Measurements from ENCODE around the gene WDR26. TPM values are rescaled to one million over a fixed set of nuclear protein-coding genes. Genes with fewer than 3 reads are reported as not detected.

The WDR26 gene
- total and polyA plus RNA-seq, 9 of the 15 experiments (the other 6 are each of a cell fraction or from before 2014, with no cell fraction given) = 11.5 to 66.0 (median 39.8) TPM

DNA sequence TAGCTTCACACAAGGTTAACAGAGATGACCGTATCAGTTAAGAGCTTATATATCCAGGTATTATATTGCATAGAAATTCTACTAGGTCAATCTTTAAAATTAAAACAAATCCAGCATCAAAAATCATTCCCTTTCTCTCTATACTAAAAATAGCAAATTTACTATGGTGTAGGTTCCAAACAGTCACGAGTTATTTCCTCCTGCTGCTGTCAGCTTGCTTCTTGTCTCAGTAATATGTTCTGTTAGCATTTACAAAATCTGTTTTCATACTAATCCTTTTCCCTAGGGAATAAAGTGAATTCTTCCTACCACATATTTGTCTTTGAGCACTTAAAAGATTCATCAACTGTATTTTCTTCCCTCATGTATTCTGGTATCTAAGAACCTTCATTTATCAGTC, 2.5 kb downstream of the WDR26 start:
- CTCF ChIA-PET (ENCODE audit: low intra/inter-chr PET ratio) = no interaction called here
- FAIRE-seq = no peak
- BruUV-seq (replicated peaks) = TSS peak; percentile 40

More for the DNA sequence above, 2.5 kb downstream of the WDR26 start:
- in situ Hi-C loops (cut with MboI) (no loop called here), intact Hi-C loops (cut with micrococcal nuclease) (loop anchor here (2.0 kb wide), 1 partner anchor 25 kb away; no protein-coding TSS in a partner anchor)
- TF ChIP-seq ZNF586 (CRISPR knock-in tag; conservative IDR thresholded peaks at IDR 0.05) (no peak), NFIX (CRISPR knock-in tag; IDR thresholded peaks at IDR 0.05; ENCODE audit: low read depth) (no peak), BRF1 (IDR thresholded peaks at IDR 0.05; ENCODE audit: borderline replicate concordance, extremely low read depth, insufficient read length) (no peak), SMARCA5 (IDR thresholded peaks at IDR 0.05) (no peak), ZNF778 (CRISPR knock-in tag; IDR thresholded peaks at IDR 0.05) (no peak), ARID2 (IDR thresholded peaks at IDR 0.05) (no peak), NCOA1 (IDR thresholded peaks at IDR 0.05; ENCODE audit: low read depth) (no peak), FOXJ3 (CRISPR knock-in tag; IDR thresholded peaks at IDR 0.05) (no peak), TOE1 (IDR thresholded peaks at IDR 0.05; ENCODE audit: borderline replicate concordance) (0 out of 2 replicates have a peak, but pooled peaks have one; percentile 41), TOE1 (CRISPR knock-in tag; IDR thresholded peaks at IDR 0.05; ENCODE audit: borderline replicate concordance, low read depth) (no peak), RBFOX2 (IDR thresholded peaks at IDR 0.05; ENCODE audit: low read depth, low read length) (0 out of 2 replicates have a peak, but pooled peaks have one; percentile 22)
- TF ChIP-seq, protein P1, sequence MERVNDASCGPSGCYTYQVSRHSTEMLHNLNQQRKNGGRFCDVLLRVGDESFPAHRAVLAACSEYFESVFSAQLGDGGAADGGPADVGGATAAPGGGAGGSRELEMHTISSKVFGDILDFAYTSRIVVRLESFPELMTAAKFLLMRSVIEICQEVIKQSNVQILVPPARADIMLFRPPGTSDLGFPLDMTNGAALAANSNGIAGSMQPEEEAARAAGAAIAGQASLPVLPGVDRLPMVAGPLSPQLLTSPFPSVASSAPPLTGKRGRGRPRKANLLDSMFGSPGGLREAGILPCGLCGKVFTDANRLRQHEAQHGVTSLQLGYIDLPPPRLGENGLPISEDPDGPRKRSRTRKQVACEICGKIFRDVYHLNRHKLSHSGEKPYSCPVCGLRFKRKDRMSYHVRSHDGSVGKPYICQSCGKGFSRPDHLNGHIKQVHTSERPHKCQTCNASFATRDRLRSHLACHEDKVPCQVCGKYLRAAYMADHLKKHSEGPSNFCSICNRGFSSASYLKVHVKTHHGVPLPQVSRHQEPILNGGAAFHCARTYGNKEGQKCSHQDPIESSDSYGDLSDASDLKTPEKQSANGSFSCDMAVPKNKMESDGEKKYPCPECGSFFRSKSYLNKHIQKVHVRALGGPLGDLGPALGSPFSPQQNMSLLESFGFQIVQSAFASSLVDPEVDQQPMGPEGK (CRISPR knock-in tag; IDR thresholded peaks at IDR 0.05; ENCODE audit: borderline replicate concordance) = no peak
- TF ChIP-seq, protein P2, sequence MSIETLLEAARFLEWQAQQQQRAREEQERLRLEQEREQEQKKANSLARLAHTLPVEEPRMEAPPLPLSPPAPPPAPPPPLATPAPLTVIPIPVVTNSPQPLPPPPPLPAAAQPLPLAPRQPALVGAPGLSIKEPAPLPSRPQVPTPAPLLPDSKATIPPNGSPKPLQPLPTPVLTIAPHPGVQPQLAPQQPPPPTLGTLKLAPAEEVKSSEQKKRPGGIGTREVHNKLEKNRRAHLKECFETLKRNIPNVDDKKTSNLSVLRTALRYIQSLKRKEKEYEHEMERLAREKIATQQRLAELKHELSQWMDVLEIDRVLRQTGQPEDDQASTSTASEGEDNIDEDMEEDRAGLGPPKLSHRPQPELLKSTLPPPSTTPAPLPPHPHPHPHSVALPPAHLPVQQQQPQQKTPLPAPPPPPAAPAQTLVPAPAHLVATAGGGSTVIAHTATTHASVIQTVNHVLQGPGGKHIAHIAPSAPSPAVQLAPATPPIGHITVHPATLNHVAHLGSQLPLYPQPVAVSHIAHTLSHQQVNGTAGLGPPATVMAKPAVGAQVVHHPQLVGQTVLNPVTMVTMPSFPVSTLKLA (conservative IDR thresholded peaks at IDR 0.05) = 0 out of 4 replicates have a peak, but pooled peaks of 1 of the 2 experiments have one; percentile 5
- TF ChIP-seq, protein P3, sequence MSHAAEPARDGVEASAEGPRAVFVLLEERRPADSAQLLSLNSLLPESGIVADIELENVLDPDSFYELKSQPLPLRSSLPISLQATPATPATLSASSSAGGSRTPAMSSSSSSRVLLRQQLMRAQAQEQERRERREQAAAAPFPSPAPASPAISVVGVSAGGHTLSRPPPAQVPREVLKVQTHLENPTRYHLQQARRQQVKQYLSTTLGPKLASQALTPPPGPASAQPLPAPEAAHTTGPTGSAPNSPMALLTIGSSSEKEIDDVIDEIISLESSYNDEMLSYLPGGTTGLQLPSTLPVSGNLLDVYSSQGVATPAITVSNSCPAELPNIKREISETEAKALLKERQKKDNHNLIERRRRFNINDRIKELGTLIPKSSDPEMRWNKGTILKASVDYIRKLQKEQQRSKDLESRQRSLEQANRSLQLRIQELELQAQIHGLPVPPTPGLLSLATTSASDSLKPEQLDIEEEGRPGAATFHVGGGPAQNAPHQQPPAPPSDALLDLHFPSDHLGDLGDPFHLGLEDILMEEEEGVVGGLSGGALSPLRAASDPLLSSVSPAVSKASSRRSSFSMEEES (CRISPR knock-in tag; IDR thresholded peaks at IDR 0.05) = peak; percentile 78
- TF ChIP-seq, protein P4, sequence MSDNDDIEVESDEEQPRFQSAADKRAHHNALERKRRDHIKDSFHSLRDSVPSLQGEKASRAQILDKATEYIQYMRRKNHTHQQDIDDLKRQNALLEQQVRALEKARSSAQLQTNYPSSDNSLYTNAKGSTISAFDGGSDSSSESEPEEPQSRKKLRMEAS (CRISPR knock-in tag; IDR thresholded peaks at IDR 0.05) = no peak
- H3K9ac ChIP-seq (ENCODE audit: insufficient read depth in 1 of 2, low read depth in 2 of 2, low read length in 2 of 2) = peak overlapping the region in 1 of 2 experiments; percentile 68; a peak in 3 of 4 replicates
- H3K36me3 ChIP-seq (ENCODE audit: control insufficient read depth, insufficient read depth, low read length) = peaks cover 36% of the 10 kb centered on the region
- DNase-seq (ENCODE audit: extremely low read depth in 1 of 4, low spot score in 3 of 4) (no peak), ATAC-seq (no peak)
- no peaks in the 10 kb centered on the region for H3K27me3 ChIP-seq (ENCODE audit: control insufficient read depth in 2 of 2, insufficient read depth in 2 of 2, low read length in 2 of 2)
- peaks cover 12 to 32% of the 10 kb centered on the region in 2 experiments for H3K4me1 ChIP-seq (replicated peaks in 1 of 2; ENCODE audit: control insufficient read depth in 2 of 2, insufficient read depth in 2 of 2, low read length in 2 of 2)
- peak overlapping the region; percentile 96 for H3K4me2 ChIP-seq (ENCODE audit: insufficient read depth, low read length)
- no peak overlapping the region for H2AFZ ChIP-seq (ENCODE audit: low read depth, low read length)
- peaks cover 96% of the 10 kb centered on the region for H3K79me2 ChIP-seq (ENCODE audit: control insufficient read depth, insufficient read depth, low read length)
- 8% methylated on average over 2 of the region's 2 CpGs for WGBS (ENCODE audit: insufficient coverage, low coverage, missing lambda C conversion rate)
- H3K9me3 ChIP-seq (replicated peaks; ENCODE audit: control insufficient read depth, insufficient read depth, low read depth, low read length) = no peaks in the 10 kb centered on the region
- peak overlapping the region; percentile 77 for H3K4me3 ChIP-seq
- peak overlapping the region; percentile 80; the same call in 2 of the 3 replicates for H3K27ac ChIP-seq (ENCODE audit: extremely low read depth, low read depth, low read length)
- H3K9me1 ChIP-seq (ENCODE audit: control insufficient read depth, insufficient read depth, low read length) = no peaks in the 10 kb centered on the region
- POLR2A ChIA-PET = interaction anchor here (0.6 to 4.4 kb wide), 15 partner anchors 8 to 1575 kb away, joined by 3 to 45 read pairs (median 4); no protein-coding TSS in a partner anchor
- H4K20me1 ChIP-seq (replicated peaks; ENCODE audit: control insufficient read depth, insufficient read depth, low read length) = peaks cover 17% of the 10 kb centered on the region

Data from K562 (cell line).